Measurements from ENCODE around the gene FXR1.

- TF ChIP-seq CTCF (IDR thresholded peaks at IDR 0.05; ENCODE audit: low read depth, low read length, poor library complexity, severe bottlenecking) (no peak), EZH2phosphoT487 (IDR thresholded peaks at IDR 0.05; ENCODE audit: borderline replicate concordance, low read length) (no peak)
Observed at GRCh38 chr3:180973543-180973942, 61.1 kb downstream of the FXR1 start.

Data from DOHH2 (cell line).